Measurements from ENCODE around the gene ALG12.
A peak's percentile ranks its signal among the peaks of the same experiment; 100 is the strongest.

The ALG12 gene

GRCh38 chr22:49945042-49945794 lies 27.0 kb upstream of the ALG12 start:
- peak; percentile 67 to 73 for DNase-seq

GRCh38 chr22:49944399-49944891 lies 26.2 kb upstream of the ALG12 start:
- DNase-seq = no peak

- DNase-seq = no peak
Measured at GRCh38 chr22:49943771-49944398, 25.6 kb upstream of the ALG12 start.

GRCh38 chr22:49943405-49943765 lies 25.1 kb upstream of the ALG12 start:
- DNase-seq = no peak

GRCh38 chr22:49942565-49943404 lies 24.5 kb upstream of the ALG12 start:
- DNase-seq = no peak

- DNase-seq = no peak
Measured at GRCh38 chr22:49941507-49942316, 23.5 kb upstream of the ALG12 start.

GRCh38 chr22:49938565-49939136 lies 20.4 kb upstream of the ALG12 start:
- no peak for DNase-seq

GRCh38 chr22:49937758-49938564 lies 19.7 kb upstream of the ALG12 start:
- DNase-seq = no peak

GRCh38 chr22:49936973-49937757 lies 18.9 kb upstream of the ALG12 start:
- DNase-seq = no peak

GRCh38 chr22:49936018-49936972 lies 18.1 kb upstream of the ALG12 start:
- DNase-seq = peak; percentile 99

- DNase-seq = no peak
Measured at GRCh38 chr22:49935561-49935960, 17.3 kb upstream of the ALG12 start.

GRCh38 chr22:49934891-49935557 lies 16.8 kb upstream of the ALG12 start:
- DNase-seq = peak; percentile 93 to 95

GRCh38 chr22:49934160-49934890 lies 16.1 kb upstream of the ALG12 start:
- peak; percentile 60 to 64 for DNase-seq

- no peak for DNase-seq
Measured at GRCh38 chr22:49933236-49934159, 15.3 kb upstream of the ALG12 start.

GRCh38 chr22:49930596-49931412 lies 12.6 kb upstream of the ALG12 start:
- peak; percentile 68 to 72 for DNase-seq
